Activated T-helper 17 cell treated with anti-CD3 and anti-CD28 coated beads, Interleukin-2, amount 50 U/mL, for 72 hours (primary cell): Measurements from ENCODE around the gene CEP68. TPM values are rescaled to one million over a fixed set of nuclear protein-coding genes. Genes with fewer than 3 reads are reported as not detected.

Experiments
- ATAC-seq: fragments of 150-1000 bp; cut with Tn5 transposase; replicated peaks from 2 replicates; pipeline ENCODE4 v1.10.0; 2021; ENCODE audit warnings: mild to moderate bottlenecking, moderate library complexity
- H3K27ac Mint-ChIP-seq: one replicate; pipeline ENCODE4 v1.8.0; 2022; ENCODE audit warnings: mixed read lengths
- H3K27me3 Mint-ChIP-seq: one replicate; pipeline ENCODE4 v1.8.0; 2022; ENCODE audit warnings: mixed read lengths
- H3K36me3 Mint-ChIP-seq: one replicate; pipeline ENCODE4 v1.8.0; 2022; ENCODE audit warnings: low read depth, mild to moderate bottlenecking, mixed read lengths
- H3K4me1 Mint-ChIP-seq: one replicate; pipeline ENCODE4 v1.8.0; 2022; ENCODE audit warnings: mixed read lengths
- H3K4me3 Mint-ChIP-seq: one replicate; pipeline ENCODE4 v1.8.0; 2022; ENCODE audit warnings: mild to moderate bottlenecking, mixed read lengths
- H3K9me3 Mint-ChIP-seq: one replicate; pipeline ENCODE4 v1.8.0; 2022; ENCODE audit warnings: mixed read lengths
- total RNA-seq, 2 donors: library from RNA; stranded (reverse); gene quantifications; one replicate each; pipeline ENCODE4 v1.2.3, GENCODE V29; 2022

CEP68 gene
- total RNA-seq, 2 donors from 2014 or later = 6.9 to 10.5 TPM

GRCh38 chr2:65040400-65041261, 15.6 kb upstream of the CEP68 start:
- ATAC-seq = peak; percentile 86
- H3K4me3 Mint-ChIP-seq = peak overlapping the region; percentile 20

DNA sequence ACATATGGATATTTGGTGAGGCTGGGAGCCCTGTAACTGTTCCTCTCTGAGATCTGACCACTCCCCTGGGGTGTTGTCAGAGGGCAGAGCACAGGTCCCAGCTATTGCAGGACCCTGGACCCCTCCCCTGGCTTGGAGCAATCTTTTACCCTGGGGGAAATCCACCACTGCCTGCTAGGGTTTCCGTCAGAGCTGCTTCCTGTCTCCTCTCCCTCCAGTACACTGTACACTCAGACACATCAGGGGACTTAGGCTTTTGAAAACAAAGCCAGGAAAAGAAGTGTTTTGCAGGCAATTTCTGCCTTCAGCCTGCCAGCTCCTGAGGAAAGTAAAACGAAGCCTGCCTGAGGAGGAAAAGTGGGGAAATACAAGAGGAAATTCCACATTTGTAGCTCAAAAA, 13.2 kb upstream of the CEP68 start:
- H3K27ac Mint-ChIP-seq = no peak overlapping the region
- no peaks in the 10 kb centered on the region for H3K36me3 Mint-ChIP-seq
- peaks cover 7% of the 10 kb centered on the region for H3K9me3 Mint-ChIP-seq
- no peaks in the 10 kb centered on the region for H3K27me3 Mint-ChIP-seq
- no peak for ATAC-seq
- no peak overlapping the region for H3K4me3 Mint-ChIP-seq
- H3K4me1 Mint-ChIP-seq = peaks cover 7% of the 10 kb centered on the region

More at GRCh38 chr2:65040400-65041261, 15.6 kb upstream of the CEP68 start:
- Mint-ChIP-seq H3K9me3 (peaks cover 7% of the 10 kb centered on the region), H3K27ac (no peak overlapping the region), H3K4me1 (peaks cover 7% of the 10 kb centered on the region), H3K27me3 (no peaks in the 10 kb centered on the region), H3K36me3 (no peaks in the 10 kb centered on the region)

DNA sequence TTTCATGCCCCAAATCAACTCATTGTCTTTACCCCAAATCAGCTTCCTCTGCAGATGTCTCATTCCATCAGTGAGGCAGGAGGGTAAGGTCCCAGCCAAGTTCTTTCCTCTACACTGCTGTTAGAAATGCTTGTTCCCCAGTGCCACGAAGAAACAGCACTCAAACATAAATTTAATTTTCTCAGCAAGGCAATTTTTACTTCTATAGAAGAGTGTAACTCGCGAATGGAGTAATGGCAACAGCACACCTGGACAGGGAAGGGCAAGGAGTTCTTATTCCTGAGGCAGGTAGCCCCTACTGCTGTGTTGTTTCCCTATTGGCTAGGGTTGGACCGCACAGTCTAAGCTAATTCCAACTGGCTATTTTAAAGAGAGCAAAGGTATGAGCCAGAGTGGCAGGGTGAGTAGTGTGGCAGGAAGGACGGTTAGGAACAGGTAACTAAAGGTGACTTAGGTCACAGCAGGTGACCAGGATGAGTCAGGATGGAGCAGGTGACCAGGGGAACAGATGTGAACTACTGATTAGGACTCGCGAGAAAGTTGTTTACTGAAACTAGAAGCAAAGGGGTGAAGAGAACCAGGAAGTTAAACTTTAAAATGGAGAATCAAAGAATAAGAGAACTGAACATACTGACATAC, 12.0 kb upstream of the CEP68 start:
- no peak overlapping the region for H3K27ac Mint-ChIP-seq
- no peak overlapping the region for H3K4me3 Mint-ChIP-seq
- H3K4me1 Mint-ChIP-seq = peaks cover 7% of the 10 kb centered on the region
- H3K9me3 Mint-ChIP-seq = peaks cover 11% of the 10 kb centered on the region
- ATAC-seq = no peak
- peaks cover 4% of the 10 kb centered on the region for H3K27me3 Mint-ChIP-seq
- H3K36me3 Mint-ChIP-seq = no peaks in the 10 kb centered on the region

GRCh38 chr2:65045651-65046050, 10.6 kb upstream of the CEP68 start:
- Mint-ChIP-seq H3K36me3 (no peaks in the 10 kb centered on the region), H3K4me1 (peaks cover under 1% of the 10 kb centered on the region), H3K4me3 (no peak overlapping the region), H3K9me3 (peaks cover 11% of the 10 kb centered on the region), H3K27ac (no peak overlapping the region), H3K27me3 (peaks cover 4% of the 10 kb centered on the region)
- ATAC-seq = no peak

DNA sequence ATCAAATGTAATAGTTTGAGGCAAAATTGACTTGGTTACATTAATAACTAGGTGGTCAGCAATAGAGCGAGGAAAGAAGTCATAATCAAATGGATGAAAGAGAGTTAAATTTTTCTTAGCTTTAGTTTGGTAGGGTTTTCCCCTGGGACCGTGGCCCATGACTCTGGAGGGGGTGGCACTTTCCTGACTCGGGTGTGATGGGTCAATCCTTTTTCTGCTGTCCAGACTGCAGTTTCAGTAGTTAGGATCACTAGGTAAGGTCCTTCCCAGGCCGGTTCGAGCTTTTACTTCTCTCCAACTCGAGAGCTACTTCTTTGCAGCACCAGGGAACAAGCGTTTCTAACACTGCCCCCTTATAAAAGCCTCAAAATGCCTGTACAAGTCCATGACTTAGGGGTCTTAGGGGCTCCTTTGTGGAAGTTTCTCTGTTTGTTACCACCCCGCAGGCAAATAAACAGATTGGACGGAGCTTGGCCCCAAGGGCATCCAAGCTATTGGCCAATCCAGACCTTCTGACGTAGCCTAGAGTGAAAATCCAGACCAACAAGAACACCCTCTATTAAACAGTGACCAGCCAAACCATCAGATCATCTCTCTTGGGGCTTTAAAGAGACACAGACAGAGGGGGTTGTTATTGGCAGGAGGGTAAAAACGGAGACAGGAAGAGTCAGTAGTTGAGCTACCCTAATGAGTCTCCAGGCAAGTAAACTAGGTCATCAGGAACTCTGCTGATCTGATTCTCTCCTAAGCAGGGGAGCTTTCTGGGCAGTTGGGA, 9.4 kb upstream of the CEP68 start:
- no peaks in the 10 kb centered on the region for H3K36me3 Mint-ChIP-seq
- peaks cover 4% of the 10 kb centered on the region for H3K27me3 Mint-ChIP-seq
- H3K4me1 Mint-ChIP-seq = no peaks in the 10 kb centered on the region
- H3K27ac Mint-ChIP-seq = no peak overlapping the region
- peaks cover 11% of the 10 kb centered on the region for H3K9me3 Mint-ChIP-seq
- ATAC-seq = no peak
- no peak overlapping the region for H3K4me3 Mint-ChIP-seq

DNA sequence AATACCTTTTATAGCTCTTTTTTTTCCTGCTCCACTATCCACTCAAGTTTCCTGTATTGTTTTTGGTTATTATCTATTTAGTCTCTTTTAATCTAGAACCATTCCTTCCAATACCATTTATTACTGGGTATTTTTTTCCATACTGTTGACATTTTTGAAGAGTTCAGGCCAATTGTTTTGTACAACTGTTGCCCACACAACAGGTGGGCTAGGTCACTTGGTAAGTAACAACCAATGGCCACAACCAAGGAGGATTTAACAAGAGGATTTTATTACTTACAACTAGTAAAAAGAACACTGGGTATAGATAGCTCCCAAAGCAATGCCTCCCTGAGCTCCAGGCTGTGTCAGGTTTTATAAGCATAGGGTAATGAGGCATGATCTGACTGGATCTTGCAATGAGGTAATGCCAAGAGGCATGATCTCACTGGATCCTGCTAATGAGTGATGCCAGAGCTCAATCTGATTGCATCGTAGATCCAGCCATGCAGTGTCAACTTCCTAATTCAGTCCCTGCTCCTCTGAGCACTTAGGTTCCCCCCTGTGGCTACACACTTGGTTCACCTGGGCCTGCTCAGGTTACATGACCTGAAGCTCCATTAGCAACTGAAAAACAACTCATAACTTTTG, 7.1 kb upstream of the CEP68 start:
- no peaks in the 10 kb centered on the region for H3K36me3 Mint-ChIP-seq
- no peak overlapping the region for H3K27ac Mint-ChIP-seq
- H3K9me3 Mint-ChIP-seq = peaks cover 9% of the 10 kb centered on the region
- no peak for ATAC-seq
- H3K27me3 Mint-ChIP-seq = peaks cover 4% of the 10 kb centered on the region
- peaks cover 8% of the 10 kb centered on the region for H3K4me1 Mint-ChIP-seq
- H3K4me3 Mint-ChIP-seq = no peak overlapping the region

- peaks cover 4% of the 10 kb centered on the region for H3K27me3 Mint-ChIP-seq
- ATAC-seq = no peak
- peaks cover 17% of the 10 kb centered on the region for H3K4me1 Mint-ChIP-seq
- no peak overlapping the region for H3K27ac Mint-ChIP-seq
- H3K9me3 Mint-ChIP-seq = peaks cover 5% of the 10 kb centered on the region
- H3K36me3 Mint-ChIP-seq = no peaks in the 10 kb centered on the region
- H3K4me3 Mint-ChIP-seq = no peak overlapping the region
Observed at GRCh38 chr2:65050931-65051330, 5.3 kb upstream of the CEP68 start.

DNA sequence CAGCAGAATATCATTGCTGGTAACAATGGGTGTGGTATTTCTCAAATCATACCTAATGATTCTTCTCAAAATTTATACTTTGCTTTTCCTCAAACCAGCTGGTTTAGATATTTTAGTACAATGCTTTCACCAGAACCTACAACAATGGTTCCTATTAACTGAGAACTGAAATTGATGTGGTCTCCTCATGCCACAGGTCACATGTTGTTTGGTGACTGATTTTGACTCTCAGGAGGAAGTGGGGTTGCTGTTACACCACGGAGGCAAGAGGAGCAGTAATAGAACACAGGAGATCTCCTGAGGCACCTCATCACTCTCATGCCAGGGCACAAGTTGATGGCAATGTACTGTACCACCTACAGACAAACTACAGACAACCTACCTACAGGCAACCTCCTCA, 3.0 kb upstream of the CEP68 start:
- H3K4me1 Mint-ChIP-seq = peaks cover 31% of the 10 kb centered on the region
- no peaks in the 10 kb centered on the region for H3K36me3 Mint-ChIP-seq
- peak; percentile 5 for ATAC-seq
- H3K27me3 Mint-ChIP-seq = peaks cover 4% of the 10 kb centered on the region
- peaks cover 5% of the 10 kb centered on the region for H3K9me3 Mint-ChIP-seq
- no peak overlapping the region for H3K4me3 Mint-ChIP-seq
- H3K27ac Mint-ChIP-seq = no peak overlapping the region

DNA sequence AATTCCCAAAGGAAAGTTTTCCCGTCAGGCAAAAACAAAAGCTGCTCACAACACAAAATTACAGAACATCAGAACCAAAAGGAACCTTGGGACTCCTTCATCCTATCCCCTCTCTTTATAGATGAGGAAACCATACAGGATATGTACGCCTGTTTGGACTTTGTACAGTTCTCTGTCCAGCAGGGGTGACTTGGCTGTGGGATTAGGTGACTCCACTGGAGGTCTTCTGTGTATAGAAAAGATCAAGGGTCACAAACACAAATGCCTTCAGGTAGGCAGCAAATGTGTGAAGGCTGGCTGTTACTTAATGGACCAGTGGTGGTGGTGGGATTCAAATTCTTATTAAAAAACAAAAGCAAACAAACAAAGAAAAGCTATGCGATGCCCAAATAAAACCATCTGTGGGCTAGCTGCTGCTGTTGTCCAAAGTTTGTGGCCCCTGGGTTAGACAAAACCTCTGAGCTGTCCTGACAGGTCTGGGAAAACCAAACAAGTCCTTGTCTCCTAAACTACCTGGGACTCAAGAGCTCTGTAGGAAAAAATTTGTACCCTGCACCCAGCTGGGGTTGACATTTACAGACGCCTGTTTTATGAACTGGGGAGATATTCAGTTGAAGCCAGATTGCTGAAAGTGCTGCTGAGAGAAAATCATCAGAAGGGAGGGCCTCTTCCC, 1.3 kb upstream of the CEP68 start:
- no peak overlapping the region for H3K27ac Mint-ChIP-seq
- ATAC-seq = no peak
- H3K36me3 Mint-ChIP-seq = no peaks in the 10 kb centered on the region
- no peaks in the 10 kb centered on the region for H3K27me3 Mint-ChIP-seq
- peaks cover 31% of the 10 kb centered on the region for H3K4me1 Mint-ChIP-seq
- peak overlapping the region; percentile 94 for H3K4me3 Mint-ChIP-seq
- no peaks in the 10 kb centered on the region for H3K9me3 Mint-ChIP-seq

DNA sequence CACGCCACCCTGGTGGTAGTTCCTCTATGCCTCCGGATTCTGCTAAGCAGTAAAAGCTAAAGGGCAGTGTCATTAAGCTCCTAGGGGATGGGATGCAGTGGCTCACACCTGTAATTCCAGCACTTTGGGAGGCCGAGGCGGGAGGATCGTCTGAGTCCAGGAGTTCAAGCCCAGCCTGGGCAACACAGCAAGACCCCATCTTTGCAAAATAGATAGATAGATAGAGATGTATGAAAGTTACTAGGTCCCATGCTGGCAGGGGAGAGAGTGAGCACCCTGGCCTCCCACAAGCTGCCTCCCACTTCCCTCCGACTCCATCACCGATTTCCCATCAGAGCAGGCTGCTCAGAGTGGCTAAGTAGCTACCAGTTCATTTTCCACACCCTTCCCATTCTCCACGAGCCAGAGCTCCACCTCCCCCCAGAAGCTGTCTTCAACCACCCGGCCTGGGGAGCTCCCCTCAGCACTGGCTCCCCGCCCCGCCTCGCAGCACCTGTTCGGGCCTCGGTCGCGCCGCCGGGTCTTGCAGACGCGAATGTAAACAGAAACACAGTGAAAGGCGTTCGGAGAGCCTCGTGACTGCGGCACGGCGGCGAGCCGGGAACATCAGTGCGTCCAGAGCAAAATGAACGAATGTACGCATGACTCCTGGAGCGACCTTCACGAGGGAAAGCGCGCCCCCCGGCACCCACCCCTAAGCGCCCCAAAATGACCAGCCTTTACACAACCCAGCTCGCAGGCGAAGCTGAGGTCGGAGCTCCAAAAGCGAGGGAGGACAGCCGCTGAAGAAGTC, 598 bp upstream of the CEP68 start:
- Mint-ChIP-seq H3K27me3 (no peaks in the 10 kb centered on the region), H3K9me3 (no peaks in the 10 kb centered on the region), H3K4me1 (peaks cover 31% of the 10 kb centered on the region), H3K36me3 (no peaks in the 10 kb centered on the region), H3K4me3 (peak overlapping the region; percentile 94), H3K27ac (peak overlapping the region; percentile 33)
- ATAC-seq = peak; percentile 24

- Mint-ChIP-seq H3K9me3 (no peaks in the 10 kb centered on the region), H3K4me1 (peaks cover 31% of the 10 kb centered on the region), H3K27ac (peak overlapping the region; percentile 85), H3K4me3 (peak overlapping the region; percentile 94), H3K27me3 (no peaks in the 10 kb centered on the region), H3K36me3 (no peaks in the 10 kb centered on the region)
- no peak for ATAC-seq
Observed at GRCh38 chr2:65057054-65057375, 799 bp downstream of the CEP68 start.

DNA sequence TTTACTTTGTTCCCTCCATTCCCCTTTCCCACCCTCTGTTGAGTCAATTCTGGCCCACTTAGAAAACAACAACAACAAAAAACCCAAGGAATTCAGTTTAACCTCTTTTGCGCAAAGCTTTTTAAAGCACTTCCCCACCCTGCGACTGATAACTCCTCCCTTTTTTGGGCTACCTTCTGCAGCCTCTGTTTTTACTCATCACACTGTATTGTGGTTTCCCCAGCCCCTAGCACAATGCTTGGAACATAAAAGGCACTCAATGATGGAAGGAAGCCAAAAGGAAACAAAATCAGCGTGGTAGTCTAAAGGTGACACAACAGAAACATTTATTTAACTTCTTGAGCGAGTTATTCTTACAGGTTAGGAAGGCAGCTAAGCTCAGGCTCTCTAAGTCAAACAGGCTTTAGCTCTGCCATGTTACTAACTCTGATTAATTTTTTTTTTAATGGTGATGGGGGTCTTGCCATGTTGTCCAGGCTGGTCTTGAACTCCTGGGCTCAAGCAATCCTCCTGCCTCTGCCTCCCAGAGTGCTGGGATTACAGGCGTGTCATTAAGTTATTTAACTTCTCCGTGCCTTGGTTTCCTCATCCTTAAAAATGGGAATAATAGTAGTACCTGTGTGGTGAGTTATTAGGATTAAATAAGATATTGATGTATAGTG, 1.3 kb downstream of the CEP68 start:
- ATAC-seq = peak; percentile 61
- H3K27me3 Mint-ChIP-seq = no peaks in the 10 kb centered on the region
- H3K36me3 Mint-ChIP-seq = no peaks in the 10 kb centered on the region
- peak overlapping the region; percentile 85 for H3K27ac Mint-ChIP-seq
- peak overlapping the region; percentile 94 for H3K4me3 Mint-ChIP-seq
- H3K4me1 Mint-ChIP-seq = peaks cover 31% of the 10 kb centered on the region
- H3K9me3 Mint-ChIP-seq = no peaks in the 10 kb centered on the region

DNA sequence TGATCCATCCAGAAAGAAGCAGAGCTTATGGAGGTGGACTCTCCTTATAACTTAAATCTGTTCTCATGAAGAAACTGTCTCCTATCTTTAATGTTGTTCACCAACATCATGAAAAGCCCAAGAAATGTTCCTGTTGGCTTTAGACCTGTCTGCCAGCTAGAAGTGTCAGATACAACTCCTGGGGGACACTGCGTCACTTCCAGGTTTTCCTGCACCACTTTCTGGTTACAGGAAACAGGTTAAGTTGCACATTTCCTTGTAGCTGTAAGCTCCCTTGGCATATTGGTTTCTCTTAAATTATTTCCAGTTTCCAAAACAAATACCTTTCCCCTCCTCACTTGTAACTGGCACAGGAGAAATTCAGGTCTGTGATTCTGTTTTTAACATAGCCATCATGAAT, 2.9 kb downstream of the CEP68 start:
- no peaks in the 10 kb centered on the region for H3K9me3 Mint-ChIP-seq
- ATAC-seq = no peak
- peaks cover 23% of the 10 kb centered on the region for H3K4me1 Mint-ChIP-seq
- no peaks in the 10 kb centered on the region for H3K36me3 Mint-ChIP-seq
- H3K27ac Mint-ChIP-seq = no peak overlapping the region
- no peaks in the 10 kb centered on the region for H3K27me3 Mint-ChIP-seq
- peak overlapping the region; percentile 94 for H3K4me3 Mint-ChIP-seq
